ENCODE measurements around the gene GRIA1.

Gene GRIA1

DNA sequence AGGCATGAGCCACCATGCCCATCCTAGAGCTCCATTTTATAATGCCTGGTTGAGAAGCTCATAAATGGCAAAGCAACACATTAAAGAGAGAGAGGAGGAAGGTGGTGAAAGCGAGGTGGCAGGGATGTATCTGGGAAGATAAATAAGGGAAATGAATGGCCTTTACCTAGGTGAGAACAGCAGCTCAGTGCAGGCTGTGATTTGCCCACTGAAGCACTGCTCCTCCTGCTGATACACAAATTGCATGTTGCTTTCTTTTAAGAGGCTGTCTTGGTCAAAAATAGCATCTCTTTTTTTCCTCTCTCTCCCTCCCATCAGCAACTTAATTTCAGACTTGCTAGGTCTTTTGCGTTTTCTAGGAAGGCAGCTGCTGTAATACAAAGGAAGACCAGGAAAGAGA lies 289.4 kb downstream of the GRIA1 start:
- DNase-seq (ENCODE audit: low read depth in 2 of 2) = no peak

DNA sequence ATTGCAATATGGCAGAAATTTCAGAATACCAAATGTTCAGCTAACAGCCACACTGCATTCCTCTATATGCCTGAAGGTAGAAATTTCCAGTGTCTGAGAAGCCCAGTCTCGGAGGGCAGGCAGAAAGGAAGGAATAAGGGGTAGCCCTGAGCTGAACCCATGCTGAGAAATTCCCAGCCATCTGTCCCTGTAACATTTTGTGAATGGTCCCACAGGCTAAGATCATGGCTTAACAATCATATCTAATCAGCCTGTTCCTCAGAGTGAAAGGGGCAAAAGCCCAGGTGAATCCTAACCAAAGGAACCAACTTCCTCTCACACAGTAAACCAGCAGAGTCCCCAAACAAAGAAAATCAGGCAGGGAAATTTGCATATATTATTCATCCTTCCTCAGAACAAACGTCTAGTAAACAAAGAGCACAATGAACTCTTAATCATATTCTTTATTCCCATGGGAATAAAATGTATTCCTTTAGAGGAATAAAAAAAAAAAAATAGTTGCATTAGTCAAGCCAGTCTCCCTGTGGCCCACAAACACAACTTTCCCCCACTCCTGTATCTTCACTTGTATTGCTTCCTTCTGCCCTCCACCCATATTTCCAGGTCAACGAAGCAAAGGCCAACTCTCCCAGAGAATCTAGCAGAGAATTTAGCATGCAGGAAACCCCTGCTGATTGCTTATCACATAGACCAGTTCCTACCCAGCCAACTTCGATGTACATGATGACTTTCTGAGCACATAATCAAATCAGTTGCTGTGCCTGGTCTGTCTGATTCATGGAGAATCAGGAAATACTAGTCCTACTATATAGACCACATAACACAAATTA lies 290.6 kb downstream of the GRIA1 start:
- DNase-seq (ENCODE audit: low read depth in 2 of 2) = no peak

- DNase-seq (ENCODE audit: low read depth in 2 of 2) = no peak
Observed at GRCh38 chr5:153782589-153783361, 292.3 kb downstream of the GRIA1 start.

- no peak for DNase-seq (ENCODE audit: low read depth in 2 of 2)
Observed at GRCh38 chr5:153783362-153783658, 292.8 kb downstream of the GRIA1 start.

DNA sequence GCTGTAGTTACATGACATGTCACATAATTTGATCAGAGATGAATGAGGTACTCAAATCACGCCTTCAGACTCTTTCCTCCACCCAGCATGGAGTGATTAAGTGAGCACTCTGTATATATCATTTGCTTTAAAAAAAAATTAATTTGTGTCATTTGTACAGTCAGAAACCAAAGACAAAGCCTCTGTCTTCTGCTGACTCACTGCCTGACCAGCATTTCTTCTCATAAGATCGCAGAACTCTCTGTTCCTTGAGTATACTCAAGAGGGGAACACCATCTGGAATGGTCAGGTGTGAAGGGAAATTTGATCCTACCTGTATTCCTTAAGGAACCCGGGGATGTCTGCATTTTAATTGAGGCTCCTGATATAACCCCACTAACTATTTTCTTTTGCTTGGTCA lies 293.8 kb downstream of the GRIA1 start:
- no peak for DNase-seq (ENCODE audit: low read depth in 2 of 2)

- DNase-seq (ENCODE audit: low read depth in 2 of 2) = no peak
Observed at GRCh38 chr5:153791339-153791738, 300.9 kb downstream of the GRIA1 start.

DNA sequence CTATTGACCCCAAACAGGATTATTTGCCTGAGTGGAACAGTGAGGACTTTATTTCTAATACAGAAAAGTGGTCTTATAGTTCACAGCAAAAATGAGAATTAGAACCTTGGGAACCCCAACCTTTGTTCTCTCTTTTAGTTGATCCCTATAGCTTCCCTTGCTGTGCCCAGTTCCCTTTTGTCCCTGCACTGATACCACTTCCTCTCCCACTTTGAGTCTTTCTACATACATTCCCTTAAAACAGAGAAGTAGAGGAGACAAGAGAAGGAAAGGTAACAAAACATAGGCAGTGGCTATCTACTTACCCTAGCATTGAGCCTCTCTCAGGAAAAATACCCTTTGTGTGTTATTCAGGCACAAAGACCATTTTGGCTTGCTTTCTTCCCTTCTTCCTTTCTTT lies 301.8 kb downstream of the GRIA1 start:
- DNase-seq (ENCODE audit: low read depth in 2 of 2) = no peak

- no peak for DNase-seq (ENCODE audit: low read depth in 2 of 2)
Observed at GRCh38 chr5:153793699-153794098, 303.2 kb downstream of the GRIA1 start.

GRCh38 chr5:153794327-153794726 lies 303.9 kb downstream of the GRIA1 start:
- no peak for DNase-seq (ENCODE audit: low read depth in 2 of 2)

DNA sequence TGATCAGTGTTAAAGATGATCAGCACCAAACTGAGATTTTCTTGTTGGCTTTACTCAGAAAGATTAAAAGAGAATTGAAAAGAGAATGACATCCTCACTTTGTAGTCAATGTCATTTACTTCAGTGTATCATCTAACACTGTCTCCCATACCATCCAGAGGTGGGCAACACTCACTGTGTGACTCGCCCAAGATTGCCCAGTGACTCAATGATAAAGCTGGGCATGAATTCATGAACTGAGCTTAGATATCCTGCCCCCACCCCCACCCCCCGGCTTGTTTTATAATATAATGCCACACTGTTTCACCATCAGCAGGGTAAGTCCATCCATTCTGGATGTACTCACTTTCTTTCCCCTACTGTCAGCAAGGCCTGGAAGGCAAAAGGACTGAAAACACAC lies 306.1 kb downstream of the GRIA1 start:
- DNase-seq (ENCODE audit: low read depth in 2 of 2) = no peak

GRCh38 chr5:153797484-153797883 lies 307.0 kb downstream of the GRIA1 start:
- no peak for DNase-seq (ENCODE audit: low read depth in 2 of 2)

DNA sequence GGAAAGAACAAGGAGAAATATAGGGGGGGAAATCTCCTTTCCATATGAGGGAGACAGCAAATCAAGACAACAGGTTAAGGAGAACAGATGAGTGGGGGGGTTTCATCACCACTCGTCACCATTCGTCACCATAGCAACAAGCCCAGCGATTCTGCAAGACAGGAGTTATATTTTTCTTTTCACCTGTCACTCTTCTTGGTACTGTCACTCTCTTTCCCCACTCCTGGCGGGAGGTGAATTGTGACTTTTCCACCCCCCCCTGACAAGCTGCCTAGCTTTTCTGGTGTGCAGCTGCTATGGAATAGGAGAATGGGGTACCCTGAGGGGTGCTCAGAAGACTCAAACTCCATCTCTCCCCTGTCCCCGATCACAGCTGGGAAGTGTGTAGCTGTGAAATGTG lies 308.4 kb downstream of the GRIA1 start:
- DNase-seq (ENCODE audit: low read depth in 2 of 2) = no peak

- DNase-seq (ENCODE audit: low read depth in 2 of 2) = no peak
Observed at GRCh38 chr5:153799466-153799865, 309.0 kb downstream of the GRIA1 start.

DNA sequence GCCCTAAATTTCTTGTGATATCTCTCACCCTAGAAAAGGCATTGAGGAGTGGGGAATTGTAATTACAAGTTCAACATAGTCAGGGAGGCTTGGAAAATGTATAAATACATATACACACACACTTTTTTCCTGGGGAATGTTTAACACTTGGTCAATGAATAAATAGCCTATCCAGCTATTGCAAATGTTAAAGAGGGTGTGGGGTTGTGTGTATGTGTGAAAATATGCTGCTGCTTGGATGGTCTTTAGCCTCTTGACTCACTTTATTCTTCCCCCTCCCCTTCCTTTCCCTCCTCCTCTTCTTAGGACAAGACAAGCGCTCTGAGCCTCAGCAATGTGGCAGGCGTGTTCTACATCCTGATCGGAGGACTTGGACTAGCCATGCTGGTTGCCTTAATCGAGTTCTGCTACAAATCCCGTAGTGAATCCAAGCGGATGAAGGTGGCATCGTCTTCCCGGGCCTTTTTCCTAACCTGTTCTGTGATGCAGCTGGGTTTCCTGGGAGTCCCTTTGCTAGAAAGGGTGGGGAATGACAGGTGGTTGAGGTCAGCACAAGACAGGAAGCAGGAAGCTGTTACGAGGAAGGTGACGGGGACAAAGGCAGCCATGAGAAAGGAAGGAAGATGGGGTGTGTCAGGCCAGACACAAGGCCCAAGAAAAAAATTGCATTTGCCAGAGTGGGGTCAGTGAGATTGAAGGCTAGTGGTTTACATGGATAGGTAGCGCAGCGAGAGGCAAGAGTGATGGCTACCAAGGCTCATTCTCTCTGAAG lies 311.8 kb downstream of the GRIA1 start:
- no peak for DNase-seq (ENCODE audit: low read depth in 2 of 2)

DNA sequence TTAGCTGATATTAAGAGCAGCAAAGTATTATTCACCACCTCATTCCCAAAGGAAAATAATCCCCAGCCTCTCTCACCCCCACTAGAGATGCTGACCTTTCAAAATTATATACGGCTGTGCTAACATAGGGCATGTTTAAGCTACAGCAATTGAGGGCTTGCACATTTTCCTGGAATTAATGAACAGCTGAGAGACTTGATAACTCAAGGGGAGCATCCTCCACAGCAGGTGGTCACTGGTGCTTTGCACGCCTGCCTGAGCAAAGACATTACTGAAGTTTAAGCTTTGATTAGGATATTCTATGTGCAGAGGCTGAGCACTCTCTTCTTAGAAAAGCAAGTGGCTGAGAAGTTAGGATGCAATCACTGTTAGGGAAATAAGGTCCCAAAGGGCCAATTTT lies 317.3 kb downstream of the GRIA1 start:
- DNase-seq (ENCODE audit: low read depth in 2 of 2) = no peak

GRCh38 chr5:153809166-153809565 lies 318.7 kb downstream of the GRIA1 start:
- no peak for DNase-seq (ENCODE audit: low read depth in 2 of 2)

- no peak for DNase-seq (ENCODE audit: low read depth in 2 of 2)
Observed at GRCh38 chr5:153813901-153814300, 323.4 kb downstream of the GRIA1 start.

DNA sequence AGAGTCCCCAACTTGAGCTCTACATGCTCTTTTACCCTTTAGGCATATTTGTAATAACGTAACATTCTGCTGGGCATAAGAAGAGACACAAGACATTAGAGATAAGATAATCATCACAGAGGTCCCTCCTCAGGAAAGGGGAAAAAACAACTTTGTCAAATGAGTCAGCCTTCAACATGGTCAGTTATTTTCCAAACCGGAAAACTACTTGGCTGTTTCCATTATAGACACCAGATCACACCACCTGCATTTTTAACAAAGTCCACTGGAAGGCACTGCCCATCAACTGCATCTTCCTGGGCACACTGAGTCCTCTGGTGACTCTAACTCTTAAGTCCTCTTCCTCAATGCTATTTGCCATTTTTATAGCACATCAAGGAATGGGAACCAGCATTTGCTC lies 326.4 kb downstream of the GRIA1 start:
- DNase-seq (ENCODE audit: low read depth in 2 of 2) = no peak

- no peak for DNase-seq (ENCODE audit: low read depth in 2 of 2)
Observed at GRCh38 chr5:153818626-153819025, 328.2 kb downstream of the GRIA1 start.

GRCh38 chr5:153823036-153823435 lies 332.6 kb downstream of the GRIA1 start:
- DNase-seq (ENCODE audit: low read depth in 2 of 2) = no peak

- no peak for DNase-seq (ENCODE audit: low read depth in 2 of 2)
Observed at GRCh38 chr5:153824909-153825308, 334.4 kb downstream of the GRIA1 start.

DNA sequence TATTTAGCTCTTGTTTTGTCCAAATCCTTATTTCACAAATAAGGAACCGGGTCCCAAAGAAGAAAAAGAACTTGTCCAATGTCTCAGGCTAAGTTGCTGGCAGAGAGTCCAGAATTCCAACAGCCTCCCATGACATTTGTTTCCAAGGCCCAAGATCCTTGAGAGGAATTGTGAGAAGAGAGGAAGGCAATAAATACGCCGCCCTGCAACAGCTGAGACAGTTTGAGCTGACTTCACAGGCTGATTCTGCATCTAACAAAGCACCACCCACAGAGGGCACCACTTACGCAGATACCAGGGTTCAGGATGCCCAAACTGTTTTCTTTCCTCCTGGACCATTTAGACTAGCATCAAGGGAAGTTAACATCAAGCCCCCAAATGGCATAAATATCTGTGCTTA lies 336.9 kb downstream of the GRIA1 start:
- no peak for DNase-seq (ENCODE audit: low read depth in 2 of 2)
